K562 (cell line): Measurements from ENCODE around the gene ATG13. TPM values are rescaled to one million over a fixed set of nuclear protein-coding genes. Genes with fewer than 3 reads are reported as not detected.
"Not testable (repeated sequence)": the region's sequence is repeated elsewhere in the genome, so short reads cannot be mapped to it uniquely, and the experiment has no call there.

Experiments
- ATAC-seq: fragments of 200-7000 bp; cut with Tn5 transposase; 3 replicates; pipeline ENCODE4 v1.9.1; 2020; ENCODE audit warnings: moderate library complexity
- BruUV-seq: library from RNA; stranded (reverse); fragments of 400-500 nt; replicated peaks from 2 replicates; lab custom pipeline; 2021; lab: Mats Ljungman, UMichigan
- CTCF ChIA-PET: fragments of 300-600 bp; formaldehyde crosslinking; extraction: SDS; loops from one replicate; lab custom pipeline; 2021; ENCODE audit warnings: low intra/inter-chr PET ratio; lab: Yijun Ruan, JAX
- POLR2A ChIA-PET: fragments of 300-600, 350-650 bp; sonication (Branson Sonifier 250); formaldehyde crosslinking; extraction: SDS; loops from one replicate; lab custom pipeline; 2021; ENCODE audit warnings: antibody characterized with exemption, inconsistent platforms; lab: Yijun Ruan, JAX
- DNase-seq, 4 experiments: peaks; one replicate each; pipeline versions ENCODE4 v3.0.0 to v3.0.0-alpha.2; 2011 to 2018; ENCODE audit warnings: low spot score in 3 of 4, mixed read lengths in 3 of 4; ENCODE audit errors: extremely low read depth in 1 of 4
- FAIRE-seq: peaks from 2 replicates; lab custom pipeline; 2011; peaks lifted over from hg19 to GRCh38; lab: Jason Lieb, UNC
- H2AFZ ChIP-seq: 2 replicates; pipeline ENCODE4 v1.6.0; 2011; ENCODE audit warnings: low read depth, low read length, control low read depth, inconsistent platforms
- H3K27ac ChIP-seq: fragments of 200-600 bp; 3 replicates; pipeline ENCODE4 v1.8.0; 2011; ENCODE audit warnings: low read depth, mild to moderate bottlenecking, control low read depth, inconsistent platforms, low read length, moderate library complexity, mixed read lengths; ENCODE audit errors: extremely low read depth
- H3K27me3 ChIP-seq, 2 experiments: fragments of 300-600 bp in 1 of 2; 2 replicates in 1 of 2; 3 replicates in 1 of 2; pipeline versions ENCODE4 v1.6.0 to v1.8.0; 2011; ENCODE audit warnings: inconsistent platforms in 2 of 2, low read length in 2 of 2, mild to moderate bottlenecking in 1 of 2, mixed read lengths in 1 of 2, moderate library complexity in 1 of 2; ENCODE audit not compliant: control insufficient read depth in 2 of 2, insufficient read depth in 2 of 2
- H3K36me3 ChIP-seq: fragments of 300-600 bp; 3 replicates; pipeline ENCODE4 v1.8.0; 2011; ENCODE audit warnings: mild to moderate bottlenecking, low read length, inconsistent platforms; ENCODE audit not compliant: control insufficient read depth, insufficient read depth
- H3K4me1 ChIP-seq, 2 experiments: fragments of 200-600 bp in 1 of 2; replicated peaks in 1 of 2; 2 replicates in 1 of 2; 3 replicates in 1 of 2; pipeline versions ENCODE4 v1.5.1 to v1.8.0; 2011; ENCODE audit warnings: inconsistent platforms in 2 of 2, low read length in 2 of 2, mild to moderate bottlenecking in 1 of 2, mixed read lengths in 1 of 2, moderate library complexity in 1 of 2; ENCODE audit not compliant: control insufficient read depth in 2 of 2, insufficient read depth in 2 of 2
- H3K4me2 ChIP-seq: 2 replicates; pipeline ENCODE4 v1.6.1; 2011; ENCODE audit warnings: low read length, control low read depth, inconsistent platforms, mixed read lengths; ENCODE audit not compliant: insufficient read depth
- H3K4me3 ChIP-seq: fragments of 200-600 bp; sonication (generic), shearing (Covaris generic); 2 replicates; pipeline ENCODE4 v1.5.1; 2016; ENCODE audit warnings: control low read depth, inconsistent platforms
- H3K79me2 ChIP-seq: fragments of 200-600 bp; 3 replicates; pipeline ENCODE4 v1.8.0; 2011; ENCODE audit warnings: low read length, inconsistent platforms; ENCODE audit not compliant: control insufficient read depth, insufficient read depth
- H3K9ac ChIP-seq, 2 experiments: 2 replicates each; pipeline versions ENCODE4 v1.6.0 to v1.6.1; 2011; ENCODE audit warnings: low read depth in 2 of 2, low read length in 2 of 2, control low read depth in 1 of 2, inconsistent platforms in 1 of 2, mild to moderate bottlenecking in 1 of 2, mixed read lengths in 1 of 2; ENCODE audit not compliant: insufficient read depth in 1 of 2
- H3K9me1 ChIP-seq: one replicate; pipeline ENCODE4 v1.6.0; 2011; ENCODE audit warnings: inconsistent platforms, mild to moderate bottlenecking, low read length, moderate library complexity; ENCODE audit not compliant: control insufficient read depth, insufficient read depth
- H3K9me3 ChIP-seq: replicated peaks from 2 replicates; pipeline ENCODE4 v1.5.1; 2011; ENCODE audit warnings: low read depth, low read length, inconsistent platforms; ENCODE audit not compliant: control insufficient read depth, insufficient read depth
- H4K20me1 ChIP-seq: replicated peaks from 2 replicates; pipeline ENCODE4 v1.6.1; 2011; ENCODE audit warnings: low read length, inconsistent platforms, mixed read lengths; ENCODE audit not compliant: control insufficient read depth, insufficient read depth
- AFF1 ChIP-seq, 2 experiments: fragments of 450-650 bp; IDR thresholded peaks; 2 replicates each; pipeline ENCODE4 v1.6.1; 2018; ENCODE audit warnings: mild to moderate bottlenecking in 2 of 2, low read depth in 1 of 2; ENCODE audit not compliant: partially characterized antibody in 2 of 2
- WGBS: fragments of 100-300 bp; shearing (Covaris generic); methylation state at CpG from one replicate; pipeline ENCODE4 v1.1.6; 2016; ENCODE audit warnings: low coverage, mixed read lengths; ENCODE audit not compliant: insufficient coverage; ENCODE audit errors: missing lambda C conversion rate; 5-methylcytosine and 5-hydroxymethylcytosine counted together
- in situ Hi-C: fragments of 300-500 bp; cut with MboI; formaldehyde crosslinking; loops from 4 replicates; pipeline ENCODE4 v1.15.0; 2018; ENCODE audit warnings: inconsistent platforms, mixed read lengths
- intact Hi-C: fragments of 100-400 bp; cut with micrococcal nuclease; formaldehyde crosslinking; loops from 2 replicates; pipeline ENCODE4 v1.14.2; 2022
- polyA plus RNA-seq, 8 experiments: library from polyadenylated mRNA; depleted of rRNA in 4 of 8; stranded (reverse) in 5 of 8; unstranded in 3 of 8; fragments of >200 nt; fragmentation: Nextera tagmentation in 2 of 8; fragmentation: Illumina TruSeq in 1 of 8; extraction: Ambion mirVana in 2 of 8; extraction: Trizol in 1 of 8; gene quantifications; 2 replicates each; pipeline versions ENCODE4 v1.2.1 to v1.2.3, GENCODE V29; 2011 to 2014; ENCODE audit warnings: inconsistent platforms in 1 of 8, missing spikeins in 1 of 8
- total RNA-seq, 7 experiments: library from RNA; depleted of rRNA in 6 of 7; stranded (reverse); fragments of >200 nt in 6 of 7; fragmentation: Illumina TruSeq in 2 of 7; extraction: Trizol in 2 of 7; gene quantifications; 2 replicates each; pipeline versions ENCODE4 v1.2.1 to v1.2.3, GENCODE V29; 2011 to 2021; ENCODE audit warnings: low replicate concordance in 1 of 7

Gene ATG13
- total and polyA plus RNA-seq, 9 of the 15 experiments (the other 6 are each of a cell fraction or from before 2014, with no cell fraction given): 13.1 to 61.5 (median 36.5) TPM

GRCh38 chr11:46583513-46583912 lies 33.8 kb upstream of the ATG13 start:
- DNase-seq, H3K27ac ChIP-seq, H4K20me1 ChIP-seq, H3K9ac ChIP-seq, H2AFZ ChIP-seq, intact Hi-C loops, H3K4me3 ChIP-seq, ATAC-seq, BruUV-seq, H3K9me3 ChIP-seq, in situ Hi-C loops, H3K36me3 ChIP-seq, H3K4me2 ChIP-seq, FAIRE-seq, H3K4me1 ChIP-seq, H3K9me1 ChIP-seq, CTCF ChIA-PET, H3K27me3 ChIP-seq: not testable (repeated sequence)
- peaks cover 58% of the 10 kb centered on the region for H3K79me2 ChIP-seq
- POLR2A ChIA-PET: interaction anchor here (1.4 kb wide), 1 partner anchor 23 kb away, joined by 4 read pairs; no protein-coding TSS in a partner anchor
- peak in 1 of 2 experiments; percentile 95 for TF ChIP-seq AFF1 (IDR thresholded peaks at IDR 0.05; ENCODE audit: low read depth in 1 of 2, partially characterized antibody in 2 of 2)
- WGBS: no CpG with 5 or more reads among the region's 1 CpG
